GM12874 (cell line): ENCODE data around the gene PRKCB.

Experiments
- CTCF ChIP-seq: IDR thresholded peaks from 2 replicates; pipeline ENCODE4 v1.5.1; 2011; ENCODE audit warnings: low read depth, mild to moderate bottlenecking, control low read depth, low read length, moderate library complexity; ENCODE audit not compliant: insufficient read depth

Gene PRKCB

DNA sequence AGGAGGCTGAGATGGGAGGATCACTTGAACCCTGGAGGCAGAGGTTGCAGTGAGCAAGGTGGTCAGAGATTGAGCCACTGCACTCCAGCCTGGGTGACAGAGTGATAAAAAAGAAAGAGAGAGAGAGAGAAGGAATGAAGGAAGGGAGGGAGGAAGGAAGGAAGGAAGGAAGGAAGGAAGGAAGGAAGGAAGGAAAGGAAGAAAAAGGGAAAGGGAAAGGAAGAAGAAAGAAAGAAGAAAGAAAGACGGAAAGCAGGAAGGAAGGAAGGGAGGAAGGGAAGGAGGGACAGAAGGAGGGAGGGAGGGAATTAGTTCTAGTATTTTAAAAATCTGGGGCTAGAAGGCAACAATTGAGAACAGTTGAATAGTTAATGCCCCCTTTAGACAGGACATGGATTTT, 258.9 kb downstream of the PRKCB start:
- no peak for TF ChIP-seq CTCF

DNA sequence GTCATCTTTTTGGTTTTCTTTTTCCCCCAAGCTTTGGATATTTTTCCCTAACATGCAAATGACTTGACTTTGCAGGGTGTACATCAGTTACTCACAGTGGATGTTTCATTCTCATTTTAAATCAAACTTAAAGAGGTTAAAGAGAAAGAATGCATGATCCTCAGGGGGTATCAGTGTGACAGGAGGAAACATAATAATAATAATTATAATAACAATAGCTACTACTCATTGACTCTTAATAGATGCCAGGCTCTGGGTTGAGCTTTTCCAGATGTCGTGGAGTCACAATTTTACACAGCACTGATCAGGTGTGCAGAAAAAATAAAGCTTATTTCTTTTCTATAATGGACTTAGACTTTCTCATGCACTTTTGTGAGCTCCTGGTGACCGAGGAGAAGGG, 263.1 kb downstream of the PRKCB start:
- TF ChIP-seq CTCF, result no peak

GRCh38 chr16:24101431-24101830, 265.6 kb downstream of the PRKCB start:
- no peak for TF ChIP-seq CTCF

DNA sequence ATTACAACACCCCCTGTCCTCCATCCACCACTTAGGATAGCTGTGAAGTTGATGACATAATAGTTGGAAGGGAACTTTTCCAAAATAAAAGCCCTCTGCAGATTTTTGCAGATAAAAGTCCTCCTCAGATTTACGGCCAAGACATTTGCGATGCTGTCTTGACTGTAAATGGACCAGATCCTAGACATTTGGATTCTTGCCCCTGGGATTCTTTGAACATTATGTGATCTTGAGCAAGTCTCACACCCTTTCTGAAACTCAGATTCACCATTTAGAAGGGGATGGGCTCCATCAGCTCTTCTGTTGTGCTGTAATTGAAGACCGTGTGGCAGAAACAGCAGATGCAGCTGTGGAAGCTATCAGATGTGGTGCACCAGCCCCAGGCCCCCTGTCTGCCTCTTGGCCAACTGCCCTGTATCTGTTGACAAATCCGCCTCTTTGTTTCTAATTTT, 266.5 kb downstream of the PRKCB start:
- TF ChIP-seq CTCF, result no peak

- TF ChIP-seq CTCF, result no peak
Measured at GRCh38 chr16:24111724-24112302, 276.0 kb downstream of the PRKCB start.

GRCh38 chr16:24113115-24113745, 277.4 kb downstream of the PRKCB start:
- TF ChIP-seq CTCF, result no peak

GRCh38 chr16:24114876-24115275, 279.1 kb downstream of the PRKCB start:
- TF ChIP-seq CTCF, result no peak
